Breast epithelium (tissue), 4 donors: ENCODE results near the gene BMAL2. TPM values are rescaled to one million over a fixed set of nuclear protein-coding genes. Genes with fewer than 3 reads are reported as not detected.

Experiments used
- DNase-seq, 2 donors: peaks; one replicate each; pipeline ENCODE4 v3.0.0-alpha.2; 2019; ENCODE audit warnings: low spot score in 2 of 2
- H3K27ac ChIP-seq, 2 donors: fragments of 200-600 bp; sonication (generic) in 1 of 2; one replicate each; pipeline ENCODE4 v1.5.1; 2016 to 2019; ENCODE audit warnings: mild to moderate bottlenecking in 1 of 2
- H3K27me3 ChIP-seq, 2 donors: fragments of 200-600 bp; sonication (generic) in 1 of 2; one replicate each; pipeline versions ENCODE4 v1.5.1 to v1.6.0; 2017 to 2019; ENCODE audit warnings: control low read depth in 1 of 2, mild to moderate bottlenecking in 1 of 2
- H3K36me3 ChIP-seq: fragments of 200-600 bp; one replicate; pipeline ENCODE4 v1.5.1; 2019
- H3K4me1 ChIP-seq, 2 donors: fragments of 200-600 bp; sonication (generic); one replicate each; pipeline ENCODE4 v1.5.1; 2016 to 2019; ENCODE audit warnings: control low read depth in 1 of 2
- H3K4me3 ChIP-seq, 3 donors: fragments of 200-600 bp; sonication (generic); 1 replicate in 2 of 3; 2 replicates in 1 of 3; pipeline ENCODE4 v1.5.1; 2016 to 2019; ENCODE audit warnings: mild to moderate bottlenecking in 3 of 3, moderate library complexity in 2 of 3
- H3K9me3 ChIP-seq, 2 donors: fragments of 200-600 bp; sonication (generic) in 1 of 2; one replicate each; pipeline ENCODE4 v1.5.1; 2016 to 2019; ENCODE audit warnings: control low read depth in 1 of 2
- CTCF ChIP-seq, 3 donors: fragments of 450-650 bp; IDR thresholded peaks; one replicate each; pipeline ENCODE4 v1.5.1; 2016 to 2017; ENCODE audit warnings: antibody characterized with exemption in 3 of 3, mild to moderate bottlenecking in 3 of 3, moderate library complexity in 3 of 3
- POLR2A ChIP-seq: fragments of 450-650 bp; IDR thresholded peaks from one replicate; pipeline ENCODE4 v1.6.1; 2016; ENCODE audit warnings: antibody characterized with exemption, mild to moderate bottlenecking, moderate library complexity
- POLR2AphosphoS5 ChIP-seq, 3 donors: sonication (generic); formaldehyde crosslinking; IDR thresholded peaks; one replicate each; pipeline ENCODE4 v1.6.1; 2017; ENCODE audit warnings: antibody characterized with exemption in 3 of 3
- intact Hi-C: fragments of 100-400 bp; cut with DNase I; formaldehyde crosslinking; loops from one replicate; pipeline ENCODE4 v1.15.1; 2023; ENCODE audit warnings: low total_unique reads
- total RNA-seq, 3 donors: library from RNA; depleted of rRNA; stranded (reverse); fragments of >200 nt; gene quantifications; one replicate each; pipeline ENCODE4 v1.1.0, GENCODE V29; 2016

BMAL2 gene
- total RNA-seq, 3 donors from 2014 or later: 1.3 to 2.4 (median 1.3) TPM

- Histone ChIP-seq H3K4me1 (no peaks in the 10 kb centered on the region), H3K27ac (no peak overlapping the region), H3K4me3 (no peak overlapping the region), H3K9me3 (no peaks in the 10 kb centered on the region), H3K27me3 (no peaks in the 10 kb centered on the region), H3K36me3 (no peaks in the 10 kb centered on the region)
- intact Hi-C loops: no loop called here
- TF ChIP-seq POLR2A (no peak), CTCF (IDR thresholded peaks at IDR 0.05) (peak in 2 of 3 donors; percentile 31 to 33)
- DNase-seq: no peak
Observed at GRCh38 chr12:27305673-27306456, 26.8 kb upstream of the BMAL2 start.

- no peak overlapping the region for H3K27ac ChIP-seq
- H3K4me1 ChIP-seq: no peaks in the 10 kb centered on the region
- H3K27me3 ChIP-seq: no peaks in the 10 kb centered on the region
- no peak for DNase-seq
- H3K4me3 ChIP-seq: no peak overlapping the region
- intact Hi-C loops: no loop called here
- no peaks in the 10 kb centered on the region for H3K9me3 ChIP-seq
- H3K36me3 ChIP-seq: no peaks in the 10 kb centered on the region
- no peak for TF ChIP-seq POLR2AphosphoS5 (IDR thresholded peaks at IDR 0.05)
- TF ChIP-seq POLR2A: no peak
- no peak for TF ChIP-seq CTCF (IDR thresholded peaks at IDR 0.05)
Observed at GRCh38 chr12:27309293-27309994, 23.2 kb upstream of the BMAL2 start.

- Histone ChIP-seq H3K9me3 (no peaks in the 10 kb centered on the region), H3K27me3 (no peaks in the 10 kb centered on the region), H3K27ac (no peak overlapping the region), H3K36me3 (no peaks in the 10 kb centered on the region), H3K4me3 (no peak overlapping the region), H3K4me1 (no peaks in the 10 kb centered on the region)
- no peak for DNase-seq
- intact Hi-C loops: no loop called here
- TF ChIP-seq POLR2A (no peak), CTCF (IDR thresholded peaks at IDR 0.05) (no peak), POLR2AphosphoS5 (IDR thresholded peaks at IDR 0.05) (no peak)
Observed at GRCh38 chr12:27309995-27310315, 22.7 kb upstream of the BMAL2 start.

GRCh38 chr12:27316947-27317346, 15.7 kb upstream of the BMAL2 start:
- TF ChIP-seq CTCF (IDR thresholded peaks at IDR 0.05) (no peak), POLR2AphosphoS5 (IDR thresholded peaks at IDR 0.05) (no peak), POLR2A (no peak)
- no peak overlapping the region for H3K27ac ChIP-seq
- H3K27me3 ChIP-seq: no peaks in the 10 kb centered on the region
- no peaks in the 10 kb centered on the region for H3K4me1 ChIP-seq
- intact Hi-C loops: no loop called here
- H3K9me3 ChIP-seq: no peaks in the 10 kb centered on the region
- no peak overlapping the region for H3K4me3 ChIP-seq
- H3K36me3 ChIP-seq: no peaks in the 10 kb centered on the region
- no peak for DNase-seq

GRCh38 chr12:27319409-27319808, 13.2 kb upstream of the BMAL2 start:
- H3K4me1 ChIP-seq: no peaks in the 10 kb centered on the region
- no peaks in the 10 kb centered on the region for H3K36me3 ChIP-seq
- H3K27ac ChIP-seq: no peak overlapping the region
- no peaks in the 10 kb centered on the region for H3K27me3 ChIP-seq
- TF ChIP-seq CTCF (IDR thresholded peaks at IDR 0.05) (no peak), POLR2A (no peak), POLR2AphosphoS5 (IDR thresholded peaks at IDR 0.05) (no peak)
- H3K9me3 ChIP-seq: no peaks in the 10 kb centered on the region
- intact Hi-C loops: loop anchor here (2.0 kb wide), 1 partner anchor 49 kb away; no protein-coding TSS in a partner anchor
- no peak for DNase-seq
- H3K4me3 ChIP-seq: no peak overlapping the region
